T-helper 1 cell treated with Interleukin-12 subunit alpha and Interleukin-12 subunit beta and Interleukin-4 antibody, amounts not matched to agents 30 ng/mL and 1 ng/mL, for 36 hours (primary cell): ENCODE measurements around the gene LGI4. TPM values are rescaled to one million over a fixed set of nuclear protein-coding genes. Genes with fewer than 3 reads are reported as not detected.

Experiments
- intact Hi-C: fragments of 100-400 bp; cut with micrococcal nuclease; formaldehyde crosslinking; loops from one replicate; pipeline ENCODE4 v1.15.1; 2024
- total RNA-seq: library from RNA; stranded (reverse); gene quantifications from 2 replicates; pipeline ENCODE4 v1.2.3, GENCODE V29; 2022

Gene LGI4
- total RNA-seq, 1 donor from 2014 or later: 0.12 TPM

DNA sequence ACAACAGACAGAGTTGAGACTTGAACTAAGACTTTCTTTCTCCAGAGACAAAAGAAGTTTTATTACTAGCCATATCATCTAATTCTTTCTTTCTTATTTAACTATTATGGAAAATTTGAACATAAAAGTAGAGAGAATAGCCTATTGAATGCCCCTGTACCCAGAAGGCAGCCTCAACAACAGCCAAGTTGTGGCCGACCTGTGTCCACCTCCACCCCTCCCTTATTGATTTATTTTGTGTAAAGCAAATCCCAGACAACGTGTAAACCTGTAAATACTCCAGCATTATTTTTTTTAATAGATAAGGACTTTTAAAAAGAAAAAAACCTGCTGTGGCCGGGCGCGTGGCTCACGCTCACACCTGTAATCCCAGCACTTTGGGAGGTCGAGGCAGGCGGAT is 45.3 kb downstream of the LGI4 start:
- intact Hi-C loops: no loop called here

DNA sequence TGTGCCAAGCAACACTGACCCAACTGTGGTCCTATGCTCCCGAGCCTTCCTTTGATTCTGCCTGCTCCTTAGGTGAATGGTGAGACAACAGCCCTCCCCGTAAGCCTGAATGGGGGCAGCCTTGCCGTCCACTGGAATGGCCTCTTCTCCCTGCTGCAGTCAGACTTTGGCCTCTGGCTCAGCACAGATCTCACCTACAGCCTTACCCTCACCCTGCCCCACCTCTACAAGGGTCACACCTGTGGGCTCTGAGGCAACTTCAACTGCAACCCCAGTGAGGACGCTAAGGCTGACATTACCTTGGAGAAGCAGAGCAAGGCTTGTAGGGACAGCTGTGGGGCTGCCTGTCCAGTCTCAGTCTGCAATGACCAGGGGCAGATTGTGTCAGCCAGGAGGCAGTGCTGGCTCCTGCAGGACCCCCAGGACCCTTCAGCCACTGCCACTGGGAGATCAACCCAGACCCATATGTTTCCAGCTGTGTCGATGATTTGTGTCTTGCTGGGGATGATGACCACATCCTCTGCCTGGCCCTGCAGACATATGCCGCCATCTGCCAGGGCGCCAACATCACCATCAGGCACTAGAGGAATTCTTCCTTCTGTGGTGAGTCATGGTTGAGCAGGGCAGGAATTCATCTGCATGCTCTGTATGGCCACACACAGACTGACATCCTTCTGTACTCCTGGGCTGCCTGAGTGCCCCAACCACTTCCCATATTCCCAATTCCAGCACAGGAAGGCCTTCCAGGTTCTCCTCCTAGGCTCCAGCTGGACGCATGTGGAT is 46.5 kb downstream of the LGI4 start:
- intact Hi-C loops: no loop called here

DNA sequence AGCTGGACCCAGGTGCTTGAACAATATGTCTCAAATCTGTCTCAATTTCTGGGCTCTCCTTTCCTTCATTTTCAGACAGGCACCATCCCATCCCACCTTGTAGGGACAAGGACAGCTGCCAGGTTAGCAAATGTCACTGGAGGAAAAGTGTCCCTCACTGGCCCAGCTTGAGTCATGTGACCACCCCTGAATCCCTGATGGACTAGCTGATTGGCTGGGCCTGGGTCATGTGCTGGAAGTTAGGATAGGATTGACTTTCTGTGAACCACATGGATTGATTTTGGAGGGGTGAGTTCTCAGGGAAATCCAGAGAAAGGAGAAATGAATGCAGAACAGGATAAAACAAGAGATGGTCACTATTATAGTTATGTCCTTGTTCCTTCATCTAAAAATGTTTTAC is 47.5 kb downstream of the LGI4 start:
- intact Hi-C loops: no loop called here

DNA sequence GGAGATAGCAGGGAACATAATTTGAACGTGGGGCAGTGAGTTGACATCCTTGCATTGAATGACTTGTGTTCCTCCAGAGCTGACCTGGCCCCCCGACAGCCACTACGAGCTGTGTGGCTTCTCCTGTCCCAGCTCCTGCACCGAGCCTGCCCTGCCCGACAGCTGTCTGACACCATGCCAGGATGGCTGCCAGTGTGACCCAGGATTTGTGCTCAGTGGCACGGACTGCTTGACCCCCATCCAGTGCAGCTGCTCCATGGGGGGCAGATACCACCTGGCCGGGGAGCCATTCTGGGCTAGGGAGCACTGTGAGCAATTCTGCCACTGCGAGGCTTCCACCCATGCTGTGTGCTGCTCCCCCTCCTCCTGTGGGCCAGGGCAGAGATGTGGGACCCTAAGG is 48.4 kb downstream of the LGI4 start:
- intact Hi-C loops: no loop called here

DNA sequence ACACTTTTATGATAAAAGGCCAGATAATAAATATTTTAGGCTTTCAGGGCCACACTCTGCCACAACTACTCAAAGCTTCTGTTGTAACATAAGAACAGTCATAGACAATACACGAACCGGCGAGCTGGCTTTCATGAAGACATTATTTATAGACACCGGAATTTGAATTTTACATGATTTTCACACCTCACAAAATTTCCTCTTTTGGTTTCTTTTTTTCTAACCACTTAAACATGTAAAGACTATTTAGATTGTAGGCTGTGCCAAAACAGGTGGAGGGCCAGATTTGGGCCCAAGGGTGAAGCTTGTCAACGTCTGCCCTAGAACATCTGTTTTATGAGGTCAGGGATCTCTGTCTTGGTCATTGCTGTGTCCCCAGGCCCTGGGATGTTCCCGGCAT is 48.9 kb downstream of the LGI4 start:
- intact Hi-C loops: no loop called here

DNA sequence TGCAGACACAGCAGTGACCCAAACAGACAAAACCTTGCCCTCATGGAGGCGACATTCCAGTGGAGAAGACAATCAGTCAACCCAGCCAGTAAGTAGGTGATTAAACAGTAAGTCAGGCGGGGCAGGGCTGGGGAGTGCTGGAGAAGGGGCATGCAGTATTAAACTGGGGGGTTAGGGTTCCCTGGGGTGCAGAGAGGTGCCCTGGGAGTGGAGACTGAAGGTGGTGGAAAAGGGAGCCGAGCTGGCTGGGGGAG is 50.4 kb downstream of the LGI4 start:
- intact Hi-C loops: no loop called here

DNA sequence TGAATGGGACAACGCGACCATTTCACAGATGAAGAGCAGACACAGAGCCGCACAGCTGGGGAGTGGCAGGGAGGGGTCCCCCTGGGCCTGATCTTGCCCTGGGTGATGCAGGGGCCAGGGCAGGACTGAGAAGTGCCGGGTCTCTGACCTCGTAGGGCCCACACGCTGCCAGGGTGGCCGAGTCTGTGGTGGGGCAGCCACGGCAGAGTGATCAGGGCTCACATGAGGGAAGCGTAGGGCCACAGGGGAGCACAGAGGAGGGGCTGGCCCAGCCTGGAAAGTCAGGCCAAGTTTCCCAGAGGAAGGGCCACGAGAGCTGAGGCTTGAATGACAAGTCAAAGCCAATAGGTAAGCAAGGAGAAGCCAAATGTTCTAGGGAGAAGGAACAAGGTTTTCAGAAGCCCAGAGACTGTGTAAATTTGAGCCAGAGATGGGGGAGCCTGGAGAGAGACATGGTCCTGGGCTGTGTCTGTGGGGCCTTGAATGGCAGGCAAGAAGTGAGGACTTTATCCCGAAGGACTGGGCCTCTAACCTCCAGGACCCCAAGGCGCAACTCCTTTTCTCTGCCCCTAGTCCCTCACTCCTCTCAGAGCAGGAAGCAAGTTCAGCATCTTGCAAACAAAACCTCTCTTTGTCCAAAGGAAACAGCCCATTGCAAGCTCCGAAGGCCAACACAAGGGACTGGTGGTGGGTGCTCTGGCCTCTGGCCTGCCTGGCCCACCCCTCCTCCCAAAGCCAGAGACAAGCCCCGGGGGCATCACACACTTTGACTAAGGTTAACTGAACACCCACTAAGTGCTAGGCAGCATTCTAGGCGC is 51.0 kb downstream of the LGI4 start:
- intact Hi-C loops: no loop called here

DNA sequence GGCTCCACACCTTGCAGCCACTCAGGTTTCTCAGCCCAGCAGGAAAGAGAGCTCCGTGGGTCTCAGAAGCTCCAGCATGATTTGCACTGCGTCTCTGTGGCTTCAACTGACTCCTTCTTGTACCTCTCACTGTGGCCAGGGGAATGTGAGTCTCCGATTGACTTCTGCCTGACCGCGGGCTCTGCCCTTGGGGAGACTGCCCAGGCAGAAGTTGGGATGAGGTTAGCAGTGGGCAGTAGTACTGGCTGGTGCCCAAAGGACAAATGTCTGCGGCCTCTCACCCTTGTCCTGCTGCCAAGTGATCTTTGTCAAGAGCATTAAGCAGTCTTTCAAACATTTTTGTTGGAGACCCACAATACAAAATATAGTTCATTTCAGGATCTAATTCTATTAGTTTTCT is 53.7 kb downstream of the LGI4 start:
- intact Hi-C loops: no loop called here

DNA sequence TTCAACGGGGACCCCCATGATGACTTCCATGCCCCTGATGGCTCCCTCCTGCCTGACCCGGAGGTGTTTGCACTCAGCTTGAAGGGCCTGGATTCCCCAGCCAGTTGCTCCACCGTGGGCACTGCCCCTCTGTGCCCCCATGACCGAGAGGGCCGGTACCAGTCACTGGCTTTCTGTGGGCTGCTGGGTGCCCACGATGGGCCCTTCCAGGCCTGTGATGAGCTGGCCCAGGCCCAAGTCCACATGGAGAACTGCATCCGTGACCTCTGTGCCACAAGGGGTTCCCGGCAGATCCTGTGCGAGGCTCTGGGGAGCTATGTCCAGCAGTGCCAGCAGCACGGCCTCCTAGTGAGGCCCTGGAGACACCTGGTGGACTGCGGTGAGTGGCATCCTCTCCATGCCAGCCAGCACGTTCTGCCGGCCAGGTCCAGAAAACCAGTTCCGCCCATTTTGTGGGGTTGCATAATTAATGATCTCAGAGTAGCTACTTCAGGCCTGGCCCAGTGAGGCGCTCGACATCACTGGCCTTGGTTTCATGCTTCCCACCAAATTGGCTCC is 54.2 kb downstream of the LGI4 start:
- intact Hi-C loops: no loop called here

DNA sequence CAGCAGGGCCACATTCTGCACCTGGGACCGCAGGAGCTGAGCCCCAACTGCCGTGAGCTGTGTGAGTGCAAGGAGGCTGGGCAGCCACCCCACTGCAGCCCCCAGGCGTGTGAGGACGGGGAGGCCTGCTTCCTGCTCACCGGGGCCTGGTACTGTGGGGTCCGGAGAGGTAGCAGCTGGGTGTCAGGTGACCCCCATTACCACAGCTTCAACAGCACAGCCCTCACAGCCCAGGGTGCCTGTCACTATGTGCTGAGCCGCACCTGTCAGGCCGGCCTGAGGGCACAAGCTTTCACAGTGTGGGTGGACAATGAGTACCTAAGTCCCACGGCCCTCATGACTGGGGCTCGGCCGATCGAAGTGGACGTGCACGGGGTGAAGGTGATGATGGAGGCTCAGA is 55.0 kb downstream of the LGI4 start:
- intact Hi-C loops: no loop called here

DNA sequence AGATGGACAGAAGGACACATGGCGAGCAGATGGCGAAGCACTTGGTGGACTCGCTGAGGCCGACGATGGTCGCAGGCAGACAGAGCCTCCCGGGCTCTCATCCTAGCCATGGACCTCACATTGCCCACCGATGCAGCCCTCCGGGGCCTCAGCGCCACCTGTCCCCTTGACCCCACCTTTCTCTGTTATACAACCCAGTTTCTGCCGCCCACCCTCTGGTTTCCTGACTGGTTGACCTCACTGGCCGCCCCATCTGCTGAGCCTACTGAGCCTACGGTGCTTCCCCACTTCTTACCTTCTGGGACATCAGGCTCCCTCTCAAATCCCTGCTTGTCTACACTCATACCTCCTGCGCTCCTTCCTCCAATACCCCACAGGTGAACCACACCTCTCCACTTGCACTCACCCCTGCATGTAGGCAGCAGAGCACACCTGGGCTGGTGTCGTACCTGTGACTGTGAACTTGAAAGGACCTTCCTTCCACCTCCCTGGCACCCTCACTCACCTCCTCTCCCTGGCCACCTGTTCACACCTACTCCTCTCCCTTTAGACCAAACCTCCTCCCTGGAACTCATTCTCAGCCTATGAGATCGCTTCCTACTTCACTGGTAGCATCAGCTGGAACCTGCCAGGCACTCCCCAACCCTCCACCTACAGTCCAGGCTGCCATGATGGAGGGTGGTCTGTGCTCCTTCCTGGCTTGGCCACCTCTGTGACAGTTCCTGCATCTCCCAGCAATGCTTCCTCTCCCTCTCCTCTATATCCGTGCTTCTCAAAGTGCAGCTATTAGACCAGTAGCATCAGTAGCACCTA is 57.2 kb downstream of the LGI4 start:
- intact Hi-C loops: no loop called here

DNA sequence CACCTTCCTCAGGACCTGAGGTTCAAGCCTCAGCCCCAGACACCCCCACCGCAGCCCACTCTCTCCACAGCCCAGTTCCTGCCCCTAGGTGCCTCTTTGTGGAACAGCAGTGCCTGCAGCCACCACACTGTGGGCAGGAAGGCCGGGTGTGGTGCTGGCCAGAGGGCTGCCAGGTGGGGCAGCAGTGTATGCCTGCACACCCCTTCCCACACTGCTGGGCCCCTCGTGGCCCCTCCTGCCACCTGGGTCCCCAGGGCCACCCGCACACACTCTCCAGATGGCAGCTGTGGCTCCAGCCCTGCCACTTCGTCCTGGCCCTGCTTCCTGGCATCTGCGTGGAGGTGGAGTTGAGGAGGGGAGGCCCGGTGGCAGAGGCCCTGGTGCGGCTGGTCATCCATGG is 58.2 kb downstream of the LGI4 start:
- intact Hi-C loops: no loop called here

DNA sequence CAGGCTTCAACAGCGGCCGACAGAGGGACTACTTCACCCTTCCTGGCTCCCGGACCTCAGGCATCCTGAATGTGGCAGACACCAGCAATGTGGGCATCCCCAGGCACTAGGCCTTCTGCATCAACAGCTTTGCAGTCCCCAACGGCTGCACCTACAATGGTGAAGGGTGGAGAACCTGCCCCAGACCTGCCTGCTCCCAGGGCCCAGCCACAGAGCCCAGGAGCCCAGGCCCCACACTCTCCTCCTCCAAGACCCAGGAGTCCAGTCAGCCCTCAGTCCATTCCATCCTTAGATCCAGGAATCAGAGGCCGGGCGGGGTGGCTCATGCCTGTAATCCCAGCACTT is 58.9 kb downstream of the LGI4 start:
- intact Hi-C loops: no loop called here

DNA sequence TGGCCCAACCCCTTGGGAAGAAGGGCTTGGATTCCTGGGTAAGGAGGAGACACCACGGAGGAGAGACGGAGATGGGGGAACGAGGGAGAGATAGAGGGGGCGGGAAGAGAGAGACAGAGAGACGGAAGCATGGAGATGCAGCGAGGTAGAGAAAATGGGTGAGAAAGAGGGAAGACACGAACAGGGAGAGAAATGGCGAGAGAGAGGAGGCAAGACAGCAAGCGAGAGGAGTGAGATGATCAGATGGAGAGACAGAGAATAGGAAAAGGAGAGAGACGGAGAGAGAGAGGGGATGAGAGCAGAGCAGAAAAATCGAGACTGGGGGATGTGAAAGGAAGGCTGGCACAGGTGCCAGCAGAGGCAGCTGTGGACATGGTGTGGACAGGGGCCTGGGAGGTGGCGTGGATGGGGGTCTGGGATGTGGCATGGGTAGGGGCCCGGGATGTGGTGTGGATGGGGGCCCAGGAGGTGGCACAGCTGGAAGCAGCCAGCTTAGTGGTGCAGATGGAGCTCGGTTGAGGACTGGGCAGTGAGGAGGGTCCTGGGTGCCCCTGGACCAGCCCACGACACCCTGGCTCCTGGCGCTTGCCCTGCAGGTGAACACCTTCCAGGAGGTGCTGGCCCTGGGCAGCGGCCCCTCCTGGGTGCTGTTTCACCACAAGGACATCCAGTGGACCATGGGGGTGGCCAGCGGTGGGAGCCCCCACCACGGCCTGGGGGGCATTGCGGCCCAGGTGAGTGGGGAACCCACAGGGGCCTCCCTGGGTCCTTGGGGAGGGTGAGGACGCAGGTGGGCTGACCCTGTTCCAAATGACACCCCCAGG is 59.4 kb downstream of the LGI4 start:
- intact Hi-C loops: no loop called here

Other genes starting within 250 kb of the LGI4 start
- gene ZNF30, start 208.2 kb downstream of the LGI4 start, total RNA-seq: 3.2 and 3.5 TPM in 2 replicates
- 12.4 and 14.0 TPM in 2 replicates for gene ZNF792, start 170.8 kb downstream of the LGI4 start, total RNA-seq
- gene GRAMD1A, start 134.7 kb downstream of the LGI4 start, total RNA-seq: 76.6 and 78.3 TPM in 2 replicates
- gene SCN1B, start 104.6 kb downstream of the LGI4 start, total RNA-seq: 0.24 and 0.69 TPM in 2 replicates
- gene HPN, start 93.3 kb downstream of the LGI4 start, total RNA-seq: not detected in 2 replicates
- gene FXYD3, start 19.2 kb downstream of the LGI4 start, total RNA-seq: not detected in 2 replicates
- gene FXYD1, start 3.8 kb upstream of the LGI4 start, total RNA-seq: not detected in 2 replicates
- 1.6 and 2.2 TPM in 2 replicates for gene FXYD7, start 8.2 kb upstream of the LGI4 start, total RNA-seq
- 350 and 365 TPM in 2 replicates for gene FXYD5, start 19.7 kb upstream of the LGI4 start, total RNA-seq
- not detected in 2 replicates for gene FAM187B, start 93.7 kb upstream of the LGI4 start, total RNA-seq
- gene LSR, start 113.9 kb upstream of the LGI4 start, total RNA-seq: 4.5 and 5.6 TPM in 2 replicates
- gene USF2, start 133.9 kb upstream of the LGI4 start, total RNA-seq: 138 and 161 TPM in 2 replicates
- 0.51 and 0.54 TPM in 2 replicates for gene HAMP, start 147.5 kb upstream of the LGI4 start, total RNA-seq
- gene MAG, start 157.1 kb upstream of the LGI4 start, total RNA-seq: 0.32 TPM in 1 of 2 replicates, not detected in the other
- 2.4 and 3.2 TPM in 2 replicates for gene CD22, start 194.1 kb upstream of the LGI4 start, total RNA-seq
- gene FFAR1, start 212.8 kb upstream of the LGI4 start, total RNA-seq: 0.07 and 0.17 TPM in 2 replicates
- gene FFAR3, start 223.4 kb upstream of the LGI4 start, total RNA-seq: 0.17 and 0.25 TPM in 2 replicates
- 0.17 and 0.27 TPM in 2 replicates for gene GPR42, start 236.0 kb upstream of the LGI4 start, total RNA-seq